GM21619 (cell line): ENCODE measurements around the gene CLCN6.

Experiments used
- ATAC-seq: cut with Tn5 transposase; IDR thresholded peaks from one replicate; pipeline ENCODE4 v1.9.1; 2021; ENCODE audit not compliant: unreplicated experiment

The CLCN6 gene

GRCh38 chr1:11778844-11779623 lies 27.0 kb upstream of the CLCN6 start:
- ATAC-seq = no peak

DNA sequence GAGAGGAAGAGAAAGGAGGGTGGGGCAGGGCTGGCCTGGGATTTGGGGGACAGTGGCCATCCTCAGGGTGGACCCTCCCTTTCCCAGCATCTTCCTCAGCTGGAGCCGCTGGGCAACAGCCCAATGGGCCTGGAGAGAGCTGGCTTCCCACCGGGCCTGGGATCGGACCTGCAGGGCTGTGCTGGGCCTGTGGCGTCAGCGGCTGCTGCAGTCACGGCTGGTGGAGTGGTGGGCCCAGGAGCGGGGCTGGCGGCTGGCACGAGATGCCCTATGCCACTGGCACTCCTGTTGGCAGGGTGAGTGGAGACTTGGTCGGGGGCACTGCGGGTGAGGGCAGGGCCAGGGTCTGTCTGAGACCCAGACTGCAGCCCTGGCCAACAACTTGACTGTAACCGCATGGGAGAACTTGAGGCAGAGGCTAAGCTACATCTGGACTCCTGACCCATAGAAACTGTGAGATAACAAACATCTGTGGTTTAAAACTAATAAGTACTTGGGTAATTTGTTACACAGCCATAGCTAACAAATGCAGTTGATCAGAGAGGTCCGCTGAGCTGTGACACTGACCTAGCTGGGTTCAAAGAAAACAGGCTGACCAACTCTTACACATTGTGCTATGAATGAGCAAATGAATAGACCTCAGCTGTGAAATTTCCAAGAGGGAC lies 26.1 kb upstream of the CLCN6 start:
- no peak for ATAC-seq

GRCh38 chr1:11780380-11781147 lies 25.4 kb upstream of the CLCN6 start:
- no peak for ATAC-seq

DNA sequence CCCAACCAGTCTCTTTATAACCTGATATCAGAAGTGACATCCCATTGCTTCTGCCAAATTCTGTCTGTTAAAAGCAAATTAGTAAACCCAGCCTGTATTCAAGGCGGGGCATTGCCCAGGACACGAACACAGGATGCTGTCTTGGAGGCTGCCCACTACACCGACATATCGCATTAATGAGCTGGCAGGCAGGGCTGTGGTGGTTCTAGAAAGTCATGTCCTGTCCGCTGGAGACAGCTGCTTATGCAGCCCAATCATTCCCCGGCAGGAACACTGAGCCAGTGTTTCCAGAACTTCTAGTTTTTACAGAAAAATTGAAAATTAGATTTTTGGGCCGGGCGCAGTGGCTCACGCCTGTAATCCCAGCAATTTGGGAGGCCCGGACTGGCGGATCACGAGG lies 24.7 kb upstream of the CLCN6 start:
- ATAC-seq = no peak

- ATAC-seq = no peak
These were observed 23.8 kb upstream of the CLCN6 start for GRCh38 chr1:11782127-11782708.

GRCh38 chr1:11783556-11783955 lies 22.4 kb upstream of the CLCN6 start:
- no peak for ATAC-seq

DNA sequence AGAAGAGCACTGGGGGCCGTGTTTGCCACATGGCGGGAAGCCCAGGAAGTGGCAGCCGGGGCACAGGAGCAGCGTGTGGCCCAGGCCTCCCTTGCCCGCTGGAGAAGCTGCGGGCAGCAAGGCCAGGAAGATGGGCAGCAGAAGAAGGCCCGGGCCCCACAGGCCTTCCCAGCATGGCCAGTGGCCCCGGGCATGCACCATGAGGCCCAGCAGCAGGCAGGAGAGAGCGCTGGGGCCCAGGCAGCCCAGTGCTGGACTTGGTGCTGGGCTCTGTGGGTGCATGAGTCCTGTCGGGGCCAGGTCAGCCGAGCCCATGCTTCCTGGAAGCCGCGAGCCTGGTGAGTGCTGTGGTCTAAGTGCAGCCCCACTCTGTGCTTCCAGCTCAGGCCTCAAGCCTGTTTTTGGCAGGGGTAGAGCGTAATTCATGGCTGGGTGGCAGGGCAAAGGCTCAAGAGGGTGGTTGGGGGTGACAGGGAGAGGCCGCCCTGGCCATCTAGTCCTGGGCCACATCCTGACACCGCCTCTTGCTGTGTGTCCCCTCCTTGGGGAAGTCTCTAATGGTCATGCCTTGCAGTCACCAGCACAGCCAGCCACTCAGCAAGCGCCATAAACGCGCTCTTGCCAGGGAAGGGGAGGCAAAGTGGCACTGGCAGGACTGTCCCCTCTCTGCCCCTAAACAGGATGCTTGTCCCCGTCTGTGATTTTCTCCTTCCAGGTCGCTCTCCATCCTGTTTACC lies 21.6 kb upstream of the CLCN6 start:
- peak; percentile 15 for ATAC-seq

DNA sequence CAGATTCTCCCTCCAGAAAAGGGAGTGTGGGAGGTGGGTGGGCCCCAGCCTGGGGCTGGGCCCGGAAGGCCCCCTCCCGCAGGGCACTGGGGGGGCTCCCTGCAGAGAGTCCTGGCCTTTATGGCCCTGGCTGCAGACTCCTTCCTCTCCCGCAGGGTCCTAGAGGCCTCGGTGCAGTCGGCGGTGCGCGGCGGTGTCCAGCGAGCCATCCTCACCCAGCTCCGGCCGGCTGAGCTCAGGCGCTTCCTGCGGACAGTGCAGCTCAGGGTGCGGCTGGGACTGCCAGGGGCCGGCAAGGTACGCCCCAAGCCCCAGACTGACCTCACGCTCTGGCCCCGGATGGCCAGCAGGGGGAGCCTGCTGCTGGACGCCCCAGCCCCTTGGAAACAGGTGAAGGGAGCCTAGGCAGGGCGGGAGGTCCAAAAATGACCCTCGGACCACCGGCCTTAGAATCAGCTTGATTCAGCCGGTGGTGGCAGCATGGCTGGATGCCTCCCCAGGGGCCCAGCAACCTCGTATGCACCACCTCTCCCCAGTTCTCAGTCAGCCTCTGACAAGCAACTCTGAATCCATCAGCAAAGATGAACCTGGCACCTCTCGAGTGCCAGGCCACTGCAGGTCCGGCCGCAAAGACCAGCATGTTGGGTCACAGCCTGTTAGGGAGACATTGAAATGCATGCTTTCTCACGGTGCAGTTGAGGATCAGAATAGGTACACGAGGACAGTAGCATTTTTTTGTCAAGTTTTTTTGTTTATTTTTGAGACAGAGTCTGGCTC lies 20.8 kb upstream of the CLCN6 start:
- ATAC-seq = peak; percentile 65

- no peak for ATAC-seq
These were observed 19.8 kb upstream of the CLCN6 start for GRCh38 chr1:11786168-11786567.

- no peak for ATAC-seq
These were observed 18.7 kb upstream of the CLCN6 start for GRCh38 chr1:11787251-11787803.

GRCh38 chr1:11787804-11788436 lies 18.1 kb upstream of the CLCN6 start:
- ATAC-seq = no peak

- no peak for ATAC-seq
These were observed 17.4 kb upstream of the CLCN6 start for GRCh38 chr1:11788549-11789053.

DNA sequence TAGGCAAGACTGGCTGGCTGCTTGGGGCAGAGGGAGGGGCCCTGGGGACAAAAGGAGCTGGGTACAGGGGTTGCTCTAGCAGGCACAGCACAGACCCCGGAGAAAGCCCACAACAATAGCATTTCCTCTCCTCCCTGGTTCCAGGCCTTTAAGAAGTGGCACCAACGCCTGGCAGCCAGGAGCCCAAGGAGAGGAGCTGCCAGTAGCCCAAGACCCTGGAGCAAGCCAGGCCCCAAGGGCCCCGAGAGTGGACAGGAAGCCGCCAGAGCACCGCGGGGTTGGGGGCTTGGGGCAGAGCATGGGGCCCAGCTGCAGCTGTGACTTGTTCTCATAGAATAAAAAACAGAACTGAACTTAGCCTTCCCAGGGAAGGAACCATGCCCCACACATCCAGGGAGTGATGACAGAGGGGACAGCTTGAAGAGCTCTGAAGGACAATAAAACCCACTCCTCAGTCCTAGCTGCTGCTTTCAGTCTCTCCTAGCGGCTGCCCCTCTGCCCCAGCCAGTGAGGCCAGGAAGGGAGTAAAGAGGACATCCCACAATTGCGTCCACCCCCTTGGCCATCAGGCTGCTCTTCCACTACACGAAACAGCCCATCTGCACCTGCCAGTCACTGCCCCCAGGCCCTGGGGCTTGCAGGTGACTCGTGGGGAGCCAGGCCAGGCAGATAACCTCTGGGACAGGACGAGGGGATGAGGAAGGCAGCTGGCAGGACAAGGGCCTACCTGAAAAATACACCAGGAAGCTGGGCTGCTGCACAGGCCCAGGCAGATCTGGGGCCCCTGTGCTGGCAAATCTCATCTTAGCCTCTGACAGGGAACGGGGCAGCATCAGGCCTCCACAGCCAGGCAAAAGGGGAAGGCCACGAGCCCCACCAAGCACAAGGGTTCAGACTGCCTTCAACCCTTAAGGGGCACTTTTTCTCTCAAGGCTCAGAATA lies 16.6 kb upstream of the CLCN6 start:
- no peak for ATAC-seq

DNA sequence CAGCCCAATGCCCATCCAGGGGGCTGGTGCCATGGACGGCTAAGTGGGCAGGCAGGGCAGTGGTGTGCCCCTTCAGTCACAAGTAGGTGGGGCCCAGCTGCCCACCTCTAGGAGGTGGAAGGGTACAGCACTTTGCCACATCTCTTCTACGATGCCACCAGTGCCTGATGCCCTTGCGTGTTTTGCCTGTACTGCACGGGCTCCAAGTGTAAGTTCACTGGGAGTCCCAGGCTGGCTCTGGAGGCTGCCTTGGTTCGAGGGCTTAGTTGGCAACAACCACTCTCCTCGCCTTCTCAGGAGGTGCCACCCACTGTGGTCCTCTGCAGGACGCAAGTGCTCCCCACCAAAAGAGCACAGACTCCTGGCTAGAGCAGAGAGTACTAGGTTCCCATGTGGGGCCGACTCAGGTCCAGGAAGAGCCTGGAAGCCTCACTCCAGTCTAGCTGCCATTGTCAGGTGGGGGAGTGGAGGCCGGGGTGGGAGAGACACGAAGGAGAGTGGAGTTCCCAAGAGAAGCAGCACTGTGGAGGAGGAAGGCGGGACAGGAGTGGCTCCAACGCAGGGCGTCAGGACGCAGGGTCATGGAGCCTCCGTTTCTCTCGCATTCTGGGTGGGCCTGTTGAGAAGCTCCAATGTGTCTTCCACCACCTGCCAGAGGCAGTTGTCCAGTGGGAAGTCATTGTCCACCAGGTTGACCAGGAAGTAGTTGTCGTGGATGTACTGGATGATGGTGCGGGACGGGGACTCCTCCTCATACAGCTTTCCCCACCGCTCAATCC lies 15.7 kb upstream of the CLCN6 start:
- no peak for ATAC-seq

GRCh38 chr1:11790880-11791715 lies 14.9 kb upstream of the CLCN6 start:
- no peak for ATAC-seq

GRCh38 chr1:11792106-11792505 lies 13.9 kb upstream of the CLCN6 start:
- ATAC-seq = no peak
